ENCODE results near the gene RNF17.

Gene RNF17

GRCh38 chr13:24861617-24862362 is 97.8 kb downstream of the RNF17 start:
- no peak overlapping the region for H3K4me3 ChIP-seq (ENCODE audit: low read depth, low read length)
- TF ChIP-seq, protein P1, sequence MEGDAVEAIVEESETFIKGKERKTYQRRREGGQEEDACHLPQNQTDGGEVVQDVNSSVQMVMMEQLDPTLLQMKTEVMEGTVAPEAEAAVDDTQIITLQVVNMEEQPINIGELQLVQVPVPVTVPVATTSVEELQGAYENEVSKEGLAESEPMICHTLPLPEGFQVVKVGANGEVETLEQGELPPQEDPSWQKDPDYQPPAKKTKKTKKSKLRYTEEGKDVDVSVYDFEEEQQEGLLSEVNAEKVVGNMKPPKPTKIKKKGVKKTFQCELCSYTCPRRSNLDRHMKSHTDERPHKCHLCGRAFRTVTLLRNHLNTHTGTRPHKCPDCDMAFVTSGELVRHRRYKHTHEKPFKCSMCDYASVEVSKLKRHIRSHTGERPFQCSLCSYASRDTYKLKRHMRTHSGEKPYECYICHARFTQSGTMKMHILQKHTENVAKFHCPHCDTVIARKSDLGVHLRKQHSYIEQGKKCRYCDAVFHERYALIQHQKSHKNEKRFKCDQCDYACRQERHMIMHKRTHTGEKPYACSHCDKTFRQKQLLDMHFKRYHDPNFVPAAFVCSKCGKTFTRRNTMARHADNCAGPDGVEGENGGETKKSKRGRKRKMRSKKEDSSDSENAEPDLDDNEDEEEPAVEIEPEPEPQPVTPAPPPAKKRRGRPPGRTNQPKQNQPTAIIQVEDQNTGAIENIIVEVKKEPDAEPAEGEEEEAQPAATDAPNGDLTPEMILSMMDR (IDR thresholded peaks at IDR 0.05; ENCODE audit: borderline replicate concordance, insufficient read depth, low read depth, low read length), result no peak

- TF ChIP-seq, protein P1 (IDR thresholded peaks at IDR 0.05; ENCODE audit: borderline replicate concordance, insufficient read depth, low read depth, low read length), result no peak
- H3K4me3 ChIP-seq (ENCODE audit: low read depth, low read length), result no peak overlapping the region
Observed at GRCh38 chr13:24863748-24864540, 100.0 kb downstream of the RNF17 start.

DNA sequence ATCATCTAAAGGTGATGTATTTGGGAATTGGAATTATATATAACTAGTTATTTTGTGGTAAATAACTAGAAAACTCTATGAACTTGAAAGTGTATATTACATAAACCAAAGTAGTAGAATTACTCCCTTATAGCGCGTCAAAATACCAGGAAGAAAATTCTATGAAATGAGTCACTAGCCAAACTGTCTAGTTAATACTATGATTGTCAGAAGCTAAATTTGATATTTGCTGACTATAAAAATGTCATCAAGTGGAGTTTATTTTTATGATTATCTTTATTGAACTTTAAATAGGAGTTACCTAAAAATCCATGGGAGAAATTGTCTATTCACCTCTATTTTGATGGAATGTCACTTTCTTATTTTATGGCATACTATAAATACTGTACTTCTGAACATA is 100.6 kb downstream of the RNF17 start:
- TF ChIP-seq, protein P1 (IDR thresholded peaks at IDR 0.05; ENCODE audit: borderline replicate concordance, insufficient read depth, low read depth, low read length), result no peak
- no peak overlapping the region for H3K4me3 ChIP-seq (ENCODE audit: low read depth, low read length)

DNA sequence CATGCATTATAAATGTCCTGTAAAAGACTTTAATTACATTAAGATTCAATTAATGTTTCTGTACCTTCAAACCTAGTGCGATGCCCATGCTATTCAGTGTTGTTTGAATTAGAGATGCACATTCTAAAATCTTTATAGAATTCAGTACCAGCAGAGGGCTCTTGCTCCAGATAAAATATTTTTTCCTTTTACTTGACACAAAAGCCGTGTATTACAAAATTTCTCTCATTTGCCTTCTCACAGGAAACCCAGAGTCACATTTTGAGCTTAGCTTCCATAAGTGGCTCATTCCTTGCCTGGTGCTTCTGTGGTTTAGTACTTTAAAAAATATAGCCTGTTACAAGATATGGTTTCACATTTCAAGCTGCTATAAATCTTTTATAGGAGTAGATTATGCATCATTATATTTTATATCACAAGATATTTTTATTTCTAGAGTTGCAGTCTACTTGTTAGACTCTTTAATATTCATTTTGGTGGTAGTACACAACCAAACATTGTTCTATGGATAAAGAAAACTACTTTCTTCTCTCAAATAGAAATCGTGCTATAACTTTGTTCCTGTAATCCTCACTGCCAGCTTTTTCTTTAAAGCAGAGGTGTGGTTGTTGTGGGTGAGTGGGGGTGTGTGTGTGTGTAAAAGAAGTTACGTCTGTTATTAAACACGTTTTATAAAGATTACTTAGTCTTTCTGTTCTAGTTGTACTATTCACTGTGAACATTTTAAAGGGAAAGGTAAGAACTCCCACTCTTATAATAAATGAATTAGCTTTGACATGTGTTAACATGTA is 101.4 kb downstream of the RNF17 start:
- TF ChIP-seq, protein P1 (IDR thresholded peaks at IDR 0.05; ENCODE audit: borderline replicate concordance, insufficient read depth, low read depth, low read length), result no peak
- no peak overlapping the region for H3K4me3 ChIP-seq (ENCODE audit: low read depth, low read length)

DNA sequence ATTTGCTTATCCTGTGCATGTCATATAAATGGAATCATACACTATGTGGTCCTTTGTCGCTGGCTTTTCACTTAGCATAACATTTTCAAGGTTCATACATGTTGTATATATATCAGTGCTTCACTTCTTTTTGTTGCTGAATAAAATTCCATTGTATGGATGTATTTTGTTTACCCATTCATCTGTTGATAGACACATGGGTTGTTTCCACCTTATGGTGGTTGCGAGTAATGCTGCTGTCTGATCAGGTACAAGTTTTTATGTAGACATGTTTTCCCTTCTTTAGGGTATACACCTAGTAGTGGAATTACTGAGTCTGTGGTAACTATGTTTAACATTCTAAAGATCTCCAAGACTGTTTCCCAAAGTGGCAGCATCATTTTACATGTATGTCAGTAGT is 102.5 kb downstream of the RNF17 start:
- H3K4me3 ChIP-seq (ENCODE audit: low read depth, low read length), result no peak overlapping the region
- TF ChIP-seq, protein P1 (IDR thresholded peaks at IDR 0.05; ENCODE audit: borderline replicate concordance, insufficient read depth, low read depth, low read length), result no peak

- TF ChIP-seq, protein P1 (IDR thresholded peaks at IDR 0.05; ENCODE audit: borderline replicate concordance, insufficient read depth, low read depth, low read length), result no peak
- H3K4me3 ChIP-seq (ENCODE audit: low read depth, low read length), result no peak overlapping the region
Observed at GRCh38 chr13:24868874-24869273, 104.9 kb downstream of the RNF17 start.
